IPS DF 19.7 (cell line): ENCODE results near the gene WDR44.
"Not testable (repeated sequence)": the region's sequence is repeated elsewhere in the genome, so short reads cannot be mapped to it uniquely, and the experiment has no call there.

ENCODE experiments used
- DNase-seq: peaks from one replicate; pipeline ENCODE4 v3.0.0-alpha.2; 2013; ENCODE audit warnings: low read depth, low spot score

Gene WDR44

DNA sequence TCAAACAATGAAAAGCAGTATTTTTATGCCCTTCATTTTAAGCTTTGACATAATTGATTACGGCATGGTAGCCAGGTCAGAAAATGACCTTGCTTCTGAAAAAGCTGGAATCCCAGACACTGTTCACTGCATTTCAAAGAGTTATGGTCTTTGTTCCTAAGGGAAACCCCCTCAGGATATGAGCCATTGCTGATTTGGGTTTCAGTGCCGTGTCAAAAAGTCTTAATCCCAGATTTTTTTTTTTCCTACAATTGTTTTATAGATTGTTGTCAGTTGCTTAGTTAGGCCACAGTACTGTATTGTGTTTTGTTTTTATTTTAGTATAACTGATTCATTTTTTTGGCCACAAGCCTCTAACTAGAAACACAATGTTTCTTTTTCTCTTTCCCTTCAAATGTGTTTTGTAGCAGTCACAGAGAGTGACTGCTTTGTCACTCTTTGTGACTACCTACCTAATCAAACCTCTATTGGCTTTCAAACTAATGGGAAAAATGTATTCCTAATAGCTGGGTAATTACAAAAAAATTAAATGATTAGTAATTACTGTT, 10.3 kb downstream of the WDR44 start:
- DNase-seq, result no peak

- no peak for DNase-seq
Measured at GRCh38 chrX:118360429-118361125, 14.7 kb downstream of the WDR44 start.

DNA sequence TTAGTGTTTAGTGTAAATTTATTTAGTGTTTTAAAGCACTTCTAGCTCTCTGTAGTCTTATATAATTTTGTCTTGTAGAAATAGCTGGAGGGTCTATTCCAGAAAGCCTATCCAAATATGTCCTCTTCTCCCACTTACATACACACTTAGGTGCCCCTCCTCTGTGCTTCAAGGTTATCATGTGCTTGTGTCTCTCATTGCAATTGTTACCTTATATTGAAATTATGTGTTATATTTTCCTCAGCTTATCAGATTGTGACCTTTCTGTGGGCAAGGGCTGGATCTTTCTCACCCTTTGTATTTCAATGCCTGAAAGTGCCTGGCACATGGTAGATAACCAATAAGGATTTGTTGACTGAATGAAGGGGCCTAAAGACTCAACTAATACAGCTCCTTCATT, 18.4 kb downstream of the WDR44 start:
- DNase-seq, result no peak

DNA sequence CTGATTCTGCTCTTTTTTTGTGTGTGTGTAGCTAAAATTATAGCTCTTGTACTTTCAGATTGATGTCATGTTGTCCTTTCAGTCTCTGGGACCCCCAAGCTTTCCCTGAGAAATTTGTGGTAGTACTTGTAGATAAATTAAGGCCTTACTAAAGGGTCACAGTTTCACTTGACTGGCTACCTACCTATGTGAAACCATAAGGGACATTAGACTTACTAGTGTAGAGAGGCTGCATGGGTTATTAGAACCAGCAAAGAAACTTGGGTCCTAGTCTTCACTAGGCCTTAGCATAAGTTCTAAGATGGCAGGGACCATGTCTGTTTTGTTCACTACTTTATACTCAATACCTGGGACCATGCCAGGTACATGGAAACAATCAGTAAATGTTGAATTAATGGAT, 21.4 kb downstream of the WDR44 start:
- no peak for DNase-seq

GRCh38 chrX:118368398-118368797, 22.5 kb downstream of the WDR44 start:
- no peak for DNase-seq

DNA sequence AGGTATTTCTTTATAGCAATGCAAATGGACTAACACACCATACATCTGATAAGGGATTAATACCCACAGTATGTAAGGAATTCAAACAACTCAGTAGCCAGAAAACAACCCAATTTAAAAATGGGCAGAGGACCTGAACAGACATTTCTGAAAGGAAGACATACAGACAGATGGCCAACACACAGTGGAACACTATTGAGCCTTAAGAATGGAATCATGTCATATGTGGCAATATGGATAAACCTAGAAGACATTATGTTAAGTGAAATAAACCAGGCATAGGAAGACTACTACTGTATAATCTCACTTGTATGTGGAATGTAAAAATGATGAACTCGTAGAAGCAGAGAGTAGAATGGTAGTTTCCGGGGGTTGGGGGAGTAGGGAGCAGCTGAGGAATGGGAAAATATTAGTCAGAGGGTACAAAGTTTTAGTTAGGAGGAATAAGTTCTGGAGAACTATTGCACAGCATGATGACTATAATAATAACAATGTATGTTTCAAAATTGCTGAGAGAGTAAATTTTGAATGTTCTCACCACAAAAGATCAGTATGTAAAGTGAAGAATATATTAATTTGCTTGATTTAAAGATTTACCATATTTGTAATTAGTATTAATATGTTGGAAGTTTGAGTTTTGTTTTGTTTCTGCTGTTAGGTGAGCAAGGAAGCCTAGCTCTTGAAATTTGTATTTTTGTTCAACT, 25.2 kb downstream of the WDR44 start:
- no peak for DNase-seq

- DNase-seq, result no peak
Measured at GRCh38 chrX:118373538-118373937, 27.6 kb downstream of the WDR44 start.

DNA sequence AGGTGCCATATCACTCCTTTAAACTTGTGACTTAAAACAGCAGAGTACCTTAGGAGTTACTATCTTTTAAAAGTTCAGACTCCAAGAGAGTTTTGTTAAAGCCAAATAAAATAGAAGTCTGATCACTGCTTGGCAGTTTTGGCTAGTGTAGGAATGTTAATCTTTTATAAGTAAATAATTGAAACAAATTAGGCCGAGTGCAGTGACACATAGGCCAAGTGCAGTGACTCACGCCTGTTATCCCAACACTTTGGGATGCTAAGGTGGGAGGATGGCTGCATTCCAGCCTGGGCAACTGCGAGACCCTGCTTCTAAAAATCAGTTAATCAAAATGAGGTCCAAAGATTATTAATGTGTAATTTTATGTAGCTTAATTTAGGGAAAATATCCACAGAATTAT, 37.2 kb downstream of the WDR44 start:
- no peak for DNase-seq

GRCh38 chrX:118392716-118393115, 46.8 kb downstream of the WDR44 start:
- no peak for DNase-seq

GRCh38 chrX:118396113-118396512, 50.2 kb downstream of the WDR44 start:
- no peak for DNase-seq

DNA sequence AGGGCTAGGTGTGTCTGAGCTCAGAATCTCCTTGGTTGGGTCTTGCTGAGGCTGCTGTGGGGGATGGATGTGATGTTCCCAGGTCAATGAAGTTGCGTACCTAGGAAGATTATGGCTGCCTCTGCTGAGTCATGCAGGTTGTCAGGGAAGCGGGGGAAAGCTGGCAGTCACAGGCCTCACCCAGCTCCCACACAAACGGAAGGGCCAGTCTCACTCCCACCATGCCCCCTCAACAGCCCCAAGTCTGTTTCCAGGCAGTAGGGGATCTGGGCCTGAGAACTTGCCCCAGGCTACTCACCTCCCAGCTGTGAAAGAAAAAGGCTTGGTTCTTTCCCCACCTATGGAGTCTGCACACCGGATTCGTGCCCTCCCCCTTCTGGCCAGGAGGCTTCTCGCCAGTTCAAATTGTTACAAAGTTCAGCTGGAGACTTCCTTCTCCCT, 72.9 kb downstream of the WDR44 start:
- DNase-seq, result no peak

DNA sequence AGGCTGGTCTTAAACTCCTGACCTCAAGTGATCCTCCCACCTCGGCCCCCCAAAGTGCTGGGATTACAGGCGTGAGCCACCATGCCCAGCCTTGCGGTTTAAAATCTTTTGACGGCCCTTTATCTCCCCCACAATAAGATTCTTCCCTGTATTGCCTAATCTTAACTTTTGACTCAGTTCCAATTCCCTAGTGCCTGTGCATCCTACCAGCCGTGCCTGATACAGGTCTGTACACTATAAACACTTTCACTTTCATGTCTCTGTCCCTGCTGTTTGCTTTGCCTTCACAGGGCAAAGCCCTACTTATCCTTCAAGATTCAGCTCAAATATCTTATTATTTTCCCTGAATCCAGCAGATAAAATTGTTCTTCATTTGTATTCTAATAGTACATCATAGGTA, 74.6 kb downstream of the WDR44 start:
- no peak for DNase-seq

DNA sequence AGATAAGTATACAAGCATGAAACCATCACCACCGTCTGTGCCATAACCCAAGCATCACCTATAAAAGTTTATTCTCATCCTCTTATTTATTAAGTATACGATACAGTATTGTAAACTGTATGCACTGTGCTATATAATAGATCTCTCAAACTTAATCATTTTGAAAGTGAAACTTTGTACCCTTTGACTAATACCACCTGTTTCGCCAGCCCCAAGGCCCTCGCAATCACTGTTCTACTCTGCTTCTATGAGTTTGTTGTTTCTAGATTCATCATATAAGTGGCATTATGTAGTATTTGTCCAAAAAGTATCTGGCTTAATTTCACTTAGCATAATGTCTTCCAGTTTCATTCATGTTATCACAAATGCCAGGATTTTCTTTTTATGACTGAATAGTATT, 77.7 kb downstream of the WDR44 start:
- no peak for DNase-seq

DNA sequence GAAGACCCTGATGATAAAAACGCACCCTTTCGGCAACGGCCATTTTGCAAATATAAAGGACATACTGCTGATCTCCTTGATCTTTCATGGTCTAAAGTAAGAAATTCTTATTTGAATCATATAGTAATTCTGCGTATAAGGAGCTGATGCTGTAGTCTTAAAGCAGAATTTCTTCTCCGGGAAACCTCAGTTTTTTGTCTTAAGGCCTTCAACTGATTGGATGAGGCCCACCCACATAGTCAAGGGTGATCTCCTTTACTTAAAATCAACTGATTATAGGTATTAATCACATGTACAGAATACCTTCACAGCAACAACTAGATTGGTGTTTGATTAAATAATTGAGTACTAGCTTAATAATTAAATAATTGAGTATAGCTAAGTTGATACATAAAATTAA, 86.9 kb downstream of the WDR44 start:
- no peak for DNase-seq

DNA sequence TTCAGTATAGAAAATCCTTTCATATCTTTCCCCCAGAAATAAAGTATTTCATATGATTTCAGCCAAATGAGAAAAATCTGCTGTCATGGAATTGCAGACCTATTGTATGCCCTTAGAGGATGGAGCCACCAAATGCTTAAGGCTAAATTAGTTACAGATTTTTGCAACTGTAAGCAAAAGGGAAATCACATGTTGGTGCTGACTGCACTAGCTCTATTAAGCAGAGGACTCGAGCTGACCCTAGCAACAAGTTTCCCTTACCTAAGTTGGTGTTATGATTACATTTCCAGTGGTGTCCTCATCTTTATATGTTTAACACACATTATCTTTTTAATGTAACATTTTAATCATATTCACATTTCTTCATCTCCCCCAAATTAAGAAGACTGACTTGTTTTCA, 91.4 kb downstream of the WDR44 start:
- DNase-seq, result no peak

DNA sequence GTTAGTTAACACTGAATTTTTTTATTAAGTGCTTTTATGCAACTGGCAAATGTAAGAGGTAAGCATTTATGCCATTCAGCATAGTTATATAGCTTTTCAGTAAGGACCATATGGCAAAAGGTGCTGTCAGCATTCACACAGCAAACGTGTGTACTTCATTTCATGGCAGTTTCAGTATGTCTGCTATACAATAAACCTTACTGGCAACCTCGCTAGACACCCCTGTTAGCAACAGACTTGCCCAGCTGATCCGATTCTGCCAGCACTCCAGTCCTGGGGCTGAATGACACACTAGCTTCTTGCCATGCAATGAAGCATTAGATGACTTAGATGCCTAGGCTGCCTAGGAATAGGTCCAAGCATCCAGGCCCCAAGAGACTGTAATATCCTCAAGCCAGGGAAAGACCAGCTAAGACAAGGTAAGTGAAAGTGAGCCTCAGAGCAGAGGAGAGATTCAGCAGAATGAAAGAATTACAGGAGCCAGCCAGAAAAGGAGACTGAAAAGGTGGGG, 102.4 kb downstream of the WDR44 start:
- no peak for DNase-seq

GRCh38 chrX:118455013-118455412, 109.1 kb downstream of the WDR44 start:
- no peak for DNase-seq

DNA sequence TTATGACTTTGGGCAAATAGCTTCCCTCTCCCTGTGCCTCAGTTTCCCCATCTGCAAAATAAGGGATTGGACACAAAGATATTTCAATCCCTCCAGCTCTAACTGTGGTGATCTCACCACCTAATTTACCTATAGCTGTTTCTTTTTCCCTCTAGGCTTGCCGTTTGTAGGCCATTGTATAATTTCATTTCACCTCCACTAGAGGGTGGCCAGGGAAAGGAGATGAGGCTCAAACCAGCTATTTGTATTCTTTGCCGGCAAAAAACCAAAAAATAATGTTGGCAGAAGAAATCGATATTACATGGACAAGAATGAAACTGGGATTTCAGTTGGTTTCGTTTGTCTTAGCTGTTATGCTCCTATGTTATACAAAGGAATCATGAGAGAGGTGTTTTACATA, 113.6 kb downstream of the WDR44 start:
- no peak for DNase-seq

- DNase-seq, result no peak
Measured at GRCh38 chrX:118464501-118464900, 118.6 kb downstream of the WDR44 start.

GRCh38 chrX:118468122-118468521, 122.2 kb downstream of the WDR44 start:
- DNase-seq, result no peak

DNA sequence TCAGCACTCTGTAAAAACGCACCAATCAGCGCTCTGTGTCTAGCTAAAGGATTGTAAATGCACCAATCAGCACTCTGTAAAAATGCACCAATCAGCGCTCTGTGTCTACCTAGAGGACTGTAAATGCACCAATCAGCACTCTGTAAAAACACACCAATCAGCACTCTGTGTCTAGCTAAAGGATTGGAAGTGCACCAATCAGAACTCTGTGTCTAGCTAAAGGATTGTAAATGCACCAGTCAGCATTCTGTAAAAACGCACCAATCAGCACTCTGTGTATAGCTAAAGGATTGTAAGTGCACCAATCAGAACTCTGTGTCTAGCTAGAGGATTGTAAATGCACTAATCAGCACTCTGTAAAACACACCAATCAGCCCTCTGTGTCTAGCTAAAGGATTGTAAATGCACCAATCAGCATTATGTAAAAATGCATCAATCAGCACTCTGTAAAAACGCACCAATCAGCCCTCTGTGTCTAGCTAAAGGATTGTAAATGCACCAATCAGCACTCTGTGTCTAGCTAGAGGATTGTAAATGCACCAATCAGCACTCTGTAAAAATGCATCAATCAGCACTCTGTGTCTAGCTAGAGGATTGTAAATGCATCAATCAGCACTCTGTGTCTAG, 124.9 kb downstream of the WDR44 start:
- not testable (repeated sequence) for DNase-seq

DNA sequence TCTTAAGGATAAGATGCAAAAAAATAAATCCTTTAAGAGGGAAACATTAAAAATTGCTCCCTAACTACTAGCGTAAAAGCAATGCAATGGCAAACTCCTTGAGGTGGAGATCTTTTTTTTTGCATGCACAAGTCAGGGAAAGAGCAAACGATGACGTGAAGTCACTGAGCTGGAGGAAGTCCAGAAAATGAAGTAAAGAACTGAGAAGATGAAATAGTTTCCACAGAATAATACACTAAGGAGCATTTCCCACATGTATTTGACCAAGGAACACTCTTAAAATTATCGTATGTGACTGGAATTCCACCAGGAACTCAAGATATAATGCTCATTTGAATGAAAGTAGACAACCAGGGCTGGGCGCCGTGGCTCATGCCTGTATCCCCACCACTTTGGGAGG, 128.7 kb downstream of the WDR44 start:
- no peak for DNase-seq
